ENCODE results near the gene MARCHF6. TPM values are rescaled to one million over a fixed set of nuclear protein-coding genes. Genes with fewer than 3 reads are reported as not detected.

MARCHF6 gene
- total and polyA plus RNA-seq, 9 of the 15 experiments (the other 6 are each of a cell fraction or from before 2014, with no cell fraction given): 74.1 to 456 (median 116) TPM

DNA sequence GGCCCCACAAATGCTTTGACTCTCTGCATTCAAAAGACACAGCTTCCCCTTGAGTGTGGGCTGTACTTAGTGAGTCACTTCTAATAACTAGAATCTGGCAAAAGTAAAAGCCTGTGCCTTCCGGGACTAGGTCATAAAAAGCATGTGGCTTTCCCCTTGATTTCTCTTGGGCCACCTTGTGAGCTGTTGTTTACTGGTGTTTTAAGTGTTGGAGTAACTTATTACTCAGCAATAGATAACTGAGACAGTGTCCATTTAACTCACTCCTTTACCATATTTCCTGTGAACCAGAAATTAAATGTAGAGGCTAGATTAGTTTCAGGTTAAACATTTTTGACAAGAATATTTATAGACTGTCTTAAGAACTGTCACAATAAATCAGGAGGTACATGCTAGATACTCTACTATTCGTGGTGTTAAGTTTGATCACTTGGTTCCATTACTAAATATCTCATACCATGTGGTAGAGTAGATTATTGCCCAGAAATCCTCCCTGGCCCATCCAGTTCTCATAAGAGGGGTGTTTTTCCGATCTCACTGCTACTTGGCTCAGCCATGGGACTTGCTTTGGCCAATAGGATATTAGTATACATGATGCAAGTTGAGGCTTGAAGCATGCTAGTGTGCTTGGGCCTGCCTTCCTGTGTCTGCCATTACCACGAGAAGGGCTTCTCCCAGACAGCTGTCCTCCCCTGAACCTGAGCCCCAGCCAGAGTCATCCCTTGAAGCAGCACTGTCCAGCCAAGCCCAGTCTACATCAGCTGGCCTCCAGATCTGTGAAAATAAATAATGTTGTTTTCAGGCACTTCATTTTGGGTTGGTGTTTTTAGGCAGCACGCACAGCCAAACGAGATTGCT, 35.4 kb upstream of the MARCHF6 start (continued):
- TF ChIP-seq, protein P1, sequence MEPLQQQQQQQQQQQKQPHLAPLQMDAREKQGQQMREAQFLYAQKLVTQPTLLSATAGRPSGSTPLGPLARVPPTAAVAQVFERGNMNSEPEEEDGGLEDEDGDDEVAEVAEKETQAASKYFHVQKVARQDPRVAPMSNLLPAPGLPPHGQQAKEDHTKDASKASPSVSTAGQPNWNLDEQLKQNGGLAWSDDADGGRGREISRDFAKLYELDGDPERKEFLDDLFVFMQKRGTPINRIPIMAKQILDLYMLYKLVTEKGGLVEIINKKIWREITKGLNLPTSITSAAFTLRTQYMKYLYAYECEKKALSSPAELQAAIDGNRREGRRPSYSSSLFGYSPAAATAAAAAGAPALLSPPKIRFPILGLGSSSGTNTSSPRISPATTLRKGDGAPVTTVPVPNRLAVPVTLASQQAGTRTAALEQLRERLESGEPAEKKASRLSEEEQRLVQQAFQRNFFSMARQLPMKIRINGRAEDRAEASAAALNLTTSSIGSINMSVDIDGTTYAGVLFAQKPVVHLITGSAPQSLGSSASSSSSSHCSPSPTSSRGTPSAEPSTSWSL (CRISPR knock-in tag; IDR thresholded peaks at IDR 0.05; ENCODE audit: borderline replicate concordance): no peak
- no peak for TF ChIP-seq PRPF4 (IDR thresholded peaks at IDR 0.05; ENCODE audit: insufficient read depth, low read depth, low read length, poor library complexity, severe bottlenecking)
- TF ChIP-seq, protein P2, sequence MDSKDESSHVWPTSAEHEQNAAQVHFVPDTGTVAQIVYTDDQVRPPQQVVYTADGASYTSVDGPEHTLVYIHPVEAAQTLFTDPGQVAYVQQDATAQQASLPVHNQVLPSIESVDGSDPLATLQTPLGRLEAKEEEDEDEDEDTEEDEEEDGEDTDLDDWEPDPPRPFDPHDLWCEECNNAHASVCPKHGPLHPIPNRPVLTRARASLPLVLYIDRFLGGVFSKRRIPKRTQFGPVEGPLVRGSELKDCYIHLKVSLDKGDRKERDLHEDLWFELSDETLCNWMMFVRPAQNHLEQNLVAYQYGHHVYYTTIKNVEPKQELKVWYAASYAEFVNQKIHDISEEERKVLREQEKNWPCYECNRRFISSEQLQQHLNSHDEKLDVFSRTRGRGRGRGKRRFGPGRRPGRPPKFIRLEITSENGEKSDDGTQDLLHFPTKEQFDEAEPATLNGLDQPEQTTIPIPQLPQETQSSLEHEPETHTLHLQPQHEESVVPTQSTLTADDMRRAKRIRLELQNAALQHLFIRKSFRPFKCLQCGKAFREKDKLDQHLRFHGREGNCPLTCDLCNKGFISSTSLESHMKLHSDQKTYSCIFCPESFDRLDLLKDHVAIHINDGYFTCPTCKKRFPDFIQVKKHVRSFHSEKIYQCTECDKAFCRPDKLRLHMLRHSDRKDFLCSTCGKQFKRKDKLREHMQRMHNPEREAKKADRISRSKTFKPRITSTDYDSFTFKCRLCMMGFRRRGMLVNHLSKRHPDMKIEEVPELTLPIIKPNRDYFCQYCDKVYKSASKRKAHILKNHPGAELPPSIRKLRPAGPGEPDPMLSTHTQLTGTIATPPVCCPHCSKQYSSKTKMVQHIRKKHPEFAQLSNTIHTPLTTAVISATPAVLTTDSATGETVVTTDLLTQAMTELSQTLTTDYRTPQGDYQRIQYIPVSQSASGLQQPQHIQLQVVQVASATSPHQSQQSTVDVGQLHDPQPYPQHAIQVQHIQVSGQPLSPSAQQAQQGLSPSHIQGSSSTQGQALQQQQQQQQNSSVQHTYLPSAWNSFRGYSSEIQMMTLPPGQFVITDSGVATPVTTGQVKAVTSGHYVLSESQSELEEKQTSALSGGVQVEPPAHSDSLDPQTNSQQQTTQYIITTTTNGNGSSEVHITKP (IDR thresholded peaks at IDR 0.05; ENCODE audit: partially characterized antibody): peak; percentile 46
- no peak for TF ChIP-seq KAT2B (IDR thresholded peaks at IDR 0.05; ENCODE audit: low read depth, low read length)
- TF ChIP-seq LEF1 (IDR thresholded peaks at IDR 0.05): no peak; the same call in none of the 2 replicates
- no peak for TF ChIP-seq SRF (CRISPR knock-in tag; IDR thresholded peaks at IDR 0.05)
- TF ChIP-seq, protein P3, sequence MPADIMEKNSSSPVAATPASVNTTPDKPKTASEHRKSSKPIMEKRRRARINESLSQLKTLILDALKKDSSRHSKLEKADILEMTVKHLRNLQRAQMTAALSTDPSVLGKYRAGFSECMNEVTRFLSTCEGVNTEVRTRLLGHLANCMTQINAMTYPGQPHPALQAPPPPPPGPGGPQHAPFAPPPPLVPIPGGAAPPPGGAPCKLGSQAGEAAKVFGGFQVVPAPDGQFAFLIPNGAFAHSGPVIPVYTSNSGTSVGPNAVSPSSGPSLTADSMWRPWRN (IDR thresholded peaks at IDR 0.05; ENCODE audit: low read depth): no peak
- no peak for TF ChIP-seq PHF21A (IDR thresholded peaks at IDR 0.05; ENCODE audit: borderline replicate concordance, low read depth)
- no peak for TF ChIP-seq ZNF274 (IDR thresholded peaks at IDR 0.05; ENCODE audit: borderline replicate concordance, low read depth, low read length)
- TF ChIP-seq, protein P4, sequence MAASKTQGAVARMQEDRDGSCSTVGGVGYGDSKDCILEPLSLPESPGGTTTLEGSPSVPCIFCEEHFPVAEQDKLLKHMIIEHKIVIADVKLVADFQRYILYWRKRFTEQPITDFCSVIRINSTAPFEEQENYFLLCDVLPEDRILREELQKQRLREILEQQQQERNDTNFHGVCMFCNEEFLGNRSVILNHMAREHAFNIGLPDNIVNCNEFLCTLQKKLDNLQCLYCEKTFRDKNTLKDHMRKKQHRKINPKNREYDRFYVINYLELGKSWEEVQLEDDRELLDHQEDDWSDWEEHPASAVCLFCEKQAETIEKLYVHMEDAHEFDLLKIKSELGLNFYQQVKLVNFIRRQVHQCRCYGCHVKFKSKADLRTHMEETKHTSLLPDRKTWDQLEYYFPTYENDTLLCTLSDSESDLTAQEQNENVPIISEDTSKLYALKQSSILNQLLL (CRISPR knock-in tag; IDR thresholded peaks at IDR 0.05; ENCODE audit: borderline replicate concordance): no peak
- no peak for TF ChIP-seq ZNF507 (tag; conservative IDR thresholded peaks at IDR 0.05)
- TF ChIP-seq POLR2B (IDR thresholded peaks at IDR 0.05; ENCODE audit: low read depth, partially characterized antibody): no peak
